K562 (cell line): Measurements from ENCODE around the gene IL23R. TPM values are rescaled to one million over a fixed set of nuclear protein-coding genes. Genes with fewer than 3 reads are reported as not detected.

Experiments used
- ATAC-seq: fragments of 200-7000 bp; cut with Tn5 transposase; 3 replicates; pipeline ENCODE4 v1.9.1; 2020; ENCODE audit warnings: moderate library complexity
- BruUV-seq: library from RNA; stranded (reverse); fragments of 400-500 nt; replicated peaks from 2 replicates; lab custom pipeline; 2021; lab: Mats Ljungman, UMichigan
- CTCF ChIA-PET: fragments of 300-600 bp; formaldehyde crosslinking; extraction: SDS; loops from one replicate; lab custom pipeline; 2021; ENCODE audit warnings: low intra/inter-chr PET ratio; lab: Yijun Ruan, JAX
- POLR2A ChIA-PET: fragments of 300-600, 350-650 bp; sonication (Branson Sonifier 250); formaldehyde crosslinking; extraction: SDS; loops from one replicate; lab custom pipeline; 2021; ENCODE audit warnings: antibody characterized with exemption, inconsistent platforms; lab: Yijun Ruan, JAX
- DNase-seq, 4 experiments: peaks; one replicate each; pipeline versions ENCODE4 v3.0.0 to v3.0.0-alpha.2; 2011 to 2018; ENCODE audit warnings: low spot score in 3 of 4, mixed read lengths in 3 of 4; ENCODE audit errors: extremely low read depth in 1 of 4
- FAIRE-seq: peaks from 2 replicates; lab custom pipeline; 2011; peaks lifted over from hg19 to GRCh38; lab: Jason Lieb, UNC
- H2AFZ ChIP-seq: 2 replicates; pipeline ENCODE4 v1.6.0; 2011; ENCODE audit warnings: low read depth, low read length, control low read depth, inconsistent platforms
- H3K27ac ChIP-seq: fragments of 200-600 bp; 3 replicates; pipeline ENCODE4 v1.8.0; 2011; ENCODE audit warnings: low read depth, mild to moderate bottlenecking, control low read depth, inconsistent platforms, low read length, moderate library complexity, mixed read lengths; ENCODE audit errors: extremely low read depth
- H3K27me3 ChIP-seq, 2 experiments: fragments of 300-600 bp in 1 of 2; 2 replicates in 1 of 2; 3 replicates in 1 of 2; pipeline versions ENCODE4 v1.6.0 to v1.8.0; 2011; ENCODE audit warnings: inconsistent platforms in 2 of 2, low read length in 2 of 2, mild to moderate bottlenecking in 1 of 2, mixed read lengths in 1 of 2, moderate library complexity in 1 of 2; ENCODE audit not compliant: control insufficient read depth in 2 of 2, insufficient read depth in 2 of 2
- H3K36me3 ChIP-seq: fragments of 300-600 bp; 3 replicates; pipeline ENCODE4 v1.8.0; 2011; ENCODE audit warnings: mild to moderate bottlenecking, low read length, inconsistent platforms; ENCODE audit not compliant: control insufficient read depth, insufficient read depth
- H3K4me1 ChIP-seq, 2 experiments: fragments of 200-600 bp in 1 of 2; replicated peaks in 1 of 2; 2 replicates in 1 of 2; 3 replicates in 1 of 2; pipeline versions ENCODE4 v1.5.1 to v1.8.0; 2011; ENCODE audit warnings: inconsistent platforms in 2 of 2, low read length in 2 of 2, mild to moderate bottlenecking in 1 of 2, mixed read lengths in 1 of 2, moderate library complexity in 1 of 2; ENCODE audit not compliant: control insufficient read depth in 2 of 2, insufficient read depth in 2 of 2
- H3K4me2 ChIP-seq: 2 replicates; pipeline ENCODE4 v1.6.1; 2011; ENCODE audit warnings: low read length, control low read depth, inconsistent platforms, mixed read lengths; ENCODE audit not compliant: insufficient read depth
- H3K4me3 ChIP-seq: fragments of 200-600 bp; sonication (generic), shearing (Covaris generic); 2 replicates; pipeline ENCODE4 v1.5.1; 2016; ENCODE audit warnings: control low read depth, inconsistent platforms
- H3K79me2 ChIP-seq: fragments of 200-600 bp; 3 replicates; pipeline ENCODE4 v1.8.0; 2011; ENCODE audit warnings: low read length, inconsistent platforms; ENCODE audit not compliant: control insufficient read depth, insufficient read depth
- H3K9ac ChIP-seq, 2 experiments: 2 replicates each; pipeline versions ENCODE4 v1.6.0 to v1.6.1; 2011; ENCODE audit warnings: low read depth in 2 of 2, low read length in 2 of 2, control low read depth in 1 of 2, inconsistent platforms in 1 of 2, mild to moderate bottlenecking in 1 of 2, mixed read lengths in 1 of 2; ENCODE audit not compliant: insufficient read depth in 1 of 2
- H3K9me1 ChIP-seq: one replicate; pipeline ENCODE4 v1.6.0; 2011; ENCODE audit warnings: inconsistent platforms, mild to moderate bottlenecking, low read length, moderate library complexity; ENCODE audit not compliant: control insufficient read depth, insufficient read depth
- H3K9me3 ChIP-seq: replicated peaks from 2 replicates; pipeline ENCODE4 v1.5.1; 2011; ENCODE audit warnings: low read depth, low read length, inconsistent platforms; ENCODE audit not compliant: control insufficient read depth, insufficient read depth
- H4K20me1 ChIP-seq: replicated peaks from 2 replicates; pipeline ENCODE4 v1.6.1; 2011; ENCODE audit warnings: low read length, inconsistent platforms, mixed read lengths; ENCODE audit not compliant: control insufficient read depth, insufficient read depth
- ADNP ChIP-seq: fragments of 200-800 bp; sonication (Bioruptor generic); IDR thresholded peaks from 2 replicates; pipeline ENCODE4 v1.6.1; 2016; ENCODE audit warnings: missing genetic modification characterization, missing compliant biosample characterization
- CBFA2T2 ChIP-seq: fragments of 450-650 bp; conservative IDR thresholded peaks from 2 replicates; pipeline ENCODE4 v1.6.1; 2017; ENCODE audit warnings: mild to moderate bottlenecking
- CBFA2T3 ChIP-seq: fragments of 450-650 bp; IDR thresholded peaks from 2 replicates; pipeline ENCODE4 v1.6.1; 2017
- GATAD2B ChIP-seq: fragments of 450-650 bp; IDR thresholded peaks from 2 replicates; pipeline ENCODE4 v1.6.1; 2017; ENCODE audit warnings: mild to moderate bottlenecking, borderline replicate concordance
- IRF2 ChIP-seq: sonication (generic); formaldehyde crosslinking; IDR thresholded peaks from 2 replicates; pipeline ENCODE4 v1.8.1; 2022; ENCODE audit warnings: mild to moderate bottlenecking, missing genetic modification reagents
- KDM1A ChIP-seq, 2 experiments: fragments of 450-650 bp; IDR thresholded peaks; 2 replicates each; pipeline ENCODE4 v1.6.1; 2016; ENCODE audit warnings: mild to moderate bottlenecking in 2 of 2
- MEIS2 ChIP-seq: fragments of 450-650 bp; IDR thresholded peaks from 2 replicates; pipeline ENCODE4 v1.6.1; 2014; ENCODE audit warnings: mild to moderate bottlenecking; ENCODE audit not compliant: partially characterized antibody
- NCOR1 ChIP-seq: fragments of 450-650 bp; IDR thresholded peaks from 2 replicates; pipeline ENCODE4 v1.6.1; 2016; ENCODE audit warnings: mild to moderate bottlenecking, moderate library complexity
- SOX6 ChIP-seq: fragments of 450-650 bp; IDR thresholded peaks from 2 replicates; pipeline ENCODE4 v1.6.1; 2014; ENCODE audit warnings: mild to moderate bottlenecking
- TCF3 ChIP-seq: sonication (generic); formaldehyde crosslinking; IDR thresholded peaks from 2 replicates; pipeline ENCODE4 v1.4.0; 2020; ENCODE audit warnings: mild to moderate bottlenecking, missing genetic modification reagents
- TEAD4 ChIP-seq, 2 experiments: sonication (generic) in 1 of 2; formaldehyde crosslinking in 1 of 2; IDR thresholded peaks; 2 replicates each; pipeline versions ENCODE4 v1.6.1 to v1.8.0; 2012 to 2022; ENCODE audit warnings: borderline replicate concordance in 1 of 2, inconsistent platforms in 1 of 2, low read length in 1 of 2, mild to moderate bottlenecking in 1 of 2, missing genetic modification reagents in 1 of 2
- ZFX ChIP-seq: sonication (generic); formaldehyde crosslinking; IDR thresholded peaks from 2 replicates; pipeline ENCODE4 v1.8.0; 2022; ENCODE audit warnings: mild to moderate bottlenecking, missing genetic modification reagents, moderate library complexity
- ZNF644 ChIP-seq: fragments of 200-800 bp; sonication (Bioruptor generic); IDR thresholded peaks from 2 replicates; pipeline ENCODE4 v1.6.1; 2016; ENCODE audit warnings: low read depth, missing genetic modification characterization, missing compliant biosample characterization
- WGBS: fragments of 100-300 bp; shearing (Covaris generic); methylation state at CpG from one replicate; pipeline ENCODE4 v1.1.6; 2016; ENCODE audit warnings: low coverage, mixed read lengths; ENCODE audit not compliant: insufficient coverage; ENCODE audit errors: missing lambda C conversion rate; 5-methylcytosine and 5-hydroxymethylcytosine counted together
- in situ Hi-C: fragments of 300-500 bp; cut with MboI; formaldehyde crosslinking; loops from 4 replicates; pipeline ENCODE4 v1.15.0; 2018; ENCODE audit warnings: inconsistent platforms, mixed read lengths
- intact Hi-C: fragments of 100-400 bp; cut with micrococcal nuclease; formaldehyde crosslinking; loops from 2 replicates; pipeline ENCODE4 v1.14.2; 2022
- polyA plus RNA-seq, 8 experiments: library from polyadenylated mRNA; depleted of rRNA in 4 of 8; stranded (reverse) in 5 of 8; unstranded in 3 of 8; fragments of >200 nt; fragmentation: Nextera tagmentation in 2 of 8; fragmentation: Illumina TruSeq in 1 of 8; extraction: Ambion mirVana in 2 of 8; extraction: Trizol in 1 of 8; gene quantifications; 2 replicates each; pipeline versions ENCODE4 v1.2.1 to v1.2.3, GENCODE V29; 2011 to 2014; ENCODE audit warnings: inconsistent platforms in 1 of 8, missing spikeins in 1 of 8
- total RNA-seq, 7 experiments: library from RNA; depleted of rRNA in 6 of 7; stranded (reverse); fragments of >200 nt in 6 of 7; fragmentation: Illumina TruSeq in 2 of 7; extraction: Trizol in 2 of 7; gene quantifications; 2 replicates each; pipeline versions ENCODE4 v1.2.1 to v1.2.3, GENCODE V29; 2011 to 2021; ENCODE audit warnings: low replicate concordance in 1 of 7
- TF ChIP-seq, protein P1 (sequence below): fragments of 250-450 bp; sonication (Bioruptor Pico); IDR thresholded peaks from 2 replicates; pipeline ENCODE4 v1.5.0; 2021; ENCODE audit warnings: mild to moderate bottlenecking, moderate library complexity
- TF ChIP-seq, protein P2 (sequence below): fragments of 250-450 bp; sonication (Bioruptor Pico); IDR thresholded peaks from 2 replicates; pipeline ENCODE4 v1.8.0; 2021; ENCODE audit warnings: mild to moderate bottlenecking, moderate library complexity
- TF ChIP-seq, protein P3 (sequence below): fragments of 450-650 bp; formaldehyde crosslinking; IDR thresholded peaks from 2 replicates; pipeline ENCODE4 v1.4.0; 2020; ENCODE audit warnings: mild to moderate bottlenecking, moderate library complexity

The IL23R gene
- total and polyA plus RNA-seq, 9 of the 15 experiments (the other 6 are each of a cell fraction or from before 2014, with no cell fraction given), result 4.4 to 52.7 (median 22.8) TPM

DNA sequence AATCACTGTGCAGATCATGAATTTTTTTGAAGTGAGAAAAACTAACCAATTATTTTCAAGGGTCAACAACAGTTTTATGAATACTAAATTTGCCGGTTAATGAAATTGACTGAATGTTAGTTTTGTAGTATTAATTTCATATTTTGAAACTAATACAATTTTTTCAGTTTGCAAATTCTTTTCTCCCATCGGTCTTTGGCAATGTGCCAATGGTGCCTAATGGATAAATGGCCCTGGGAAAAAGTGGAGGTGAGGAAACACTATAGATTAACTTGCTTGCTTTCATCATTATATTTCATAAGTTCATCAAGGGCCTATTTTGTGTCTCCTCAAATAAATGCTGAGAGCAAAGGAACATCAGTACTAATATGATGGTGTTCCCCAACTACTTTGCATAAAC lies 35.6 kb upstream of the IL23R start (continued):
- TF ChIP-seq, protein P1, sequence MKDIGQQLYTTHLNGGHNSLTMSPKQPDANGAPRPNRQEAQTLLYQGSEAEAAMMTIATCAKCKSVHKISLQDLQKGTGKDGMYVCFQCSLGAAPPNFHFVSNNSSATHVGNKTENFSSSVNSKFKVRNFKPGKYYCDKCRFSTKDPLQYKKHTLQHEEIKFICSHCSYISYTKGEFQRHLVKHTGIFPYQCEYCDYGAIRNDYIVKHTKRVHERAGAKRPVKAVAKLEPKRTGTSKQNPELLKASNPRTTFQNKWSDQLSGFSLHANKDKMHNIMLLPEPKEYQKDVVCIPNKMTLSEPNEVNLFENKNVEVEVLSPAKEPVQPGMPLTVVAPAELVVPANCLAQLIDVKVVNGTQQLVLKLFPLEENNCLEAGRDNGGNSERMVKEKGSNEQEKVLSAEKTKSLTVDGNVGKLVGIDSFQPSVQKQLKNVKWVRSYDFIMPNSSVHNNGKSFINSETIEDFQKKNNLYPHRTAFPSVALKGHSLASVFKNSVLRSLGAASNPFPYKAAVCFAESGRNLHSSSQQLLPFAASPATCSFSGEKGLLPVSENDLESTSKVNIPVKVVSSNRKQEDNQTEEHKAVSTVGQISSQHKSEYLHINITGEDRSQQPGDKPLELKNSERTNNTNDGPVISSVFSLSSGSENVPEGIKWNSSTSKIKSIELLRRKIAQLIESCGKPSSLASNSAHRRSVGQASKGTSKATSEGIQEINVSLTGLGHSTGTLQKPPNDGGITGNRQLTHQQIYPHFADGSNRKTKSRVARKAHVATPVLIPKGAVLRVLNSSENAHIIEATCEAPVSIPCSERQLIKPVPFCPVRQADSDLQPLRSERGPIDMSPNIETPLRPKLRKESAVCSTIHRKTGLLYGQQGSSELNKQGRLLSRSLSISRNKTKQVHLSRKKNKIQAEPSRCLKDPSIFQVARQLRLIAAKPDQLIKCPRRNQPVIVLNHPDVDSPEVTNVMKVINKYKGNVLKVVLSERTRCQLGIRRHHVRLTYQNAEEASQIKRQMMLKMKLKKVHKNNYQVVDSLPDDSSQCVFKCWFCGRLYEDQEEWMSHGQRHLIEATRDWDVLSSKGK, result no peak

DNA sequence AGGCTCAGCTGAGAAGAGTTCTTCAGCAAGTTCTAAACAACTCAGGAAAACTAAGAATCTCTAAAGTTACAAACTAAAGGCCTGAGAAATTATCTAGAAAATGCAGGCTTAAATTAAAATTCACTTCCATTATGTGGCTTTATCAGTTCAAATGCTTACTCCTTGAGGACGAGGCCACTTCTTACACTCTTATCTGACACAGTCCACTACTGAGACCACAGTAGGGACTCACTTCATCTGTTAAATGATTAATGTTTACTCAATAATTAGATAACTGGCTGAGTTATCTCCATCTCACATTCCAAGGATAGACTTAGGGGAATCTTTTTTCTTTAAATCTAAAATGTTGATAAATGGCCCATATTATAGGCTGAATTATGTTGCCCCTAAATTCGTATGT lies 33.1 kb upstream of the IL23R start:
- Histone ChIP-seq H4K20me1 (no peaks in the 10 kb centered on the region), H3K36me3 (no peaks in the 10 kb centered on the region), H3K27me3 (no peaks in the 10 kb centered on the region), H3K9me3 (no peaks in the 10 kb centered on the region; the same call in 1 of the 2 replicates), H3K4me1 (peaks cover 0 to 13% of the 10 kb centered on the region in 2 experiments; a peak in 3 of 5 replicates), H3K79me2 (no peaks in the 10 kb centered on the region), H3K9ac (no peak overlapping the region), H2AFZ (peak overlapping the region; percentile 35; the same call in 1 of the 2 replicates), H3K4me3 (no peak overlapping the region), H3K4me2 (no peak overlapping the region), H3K27ac (peak overlapping the region; percentile 2; the same call in 1 of the 3 replicates), H3K9me1 (no peaks in the 10 kb centered on the region)
- POLR2A ChIA-PET, result no interaction called here
- CTCF ChIA-PET, result no interaction called here
- in situ Hi-C loops, result no loop called here
- ATAC-seq (peak; percentile 66), DNase-seq (peak in 2 of 4 experiments; percentile 42 to 52), FAIRE-seq (peak; percentile 11)
- intact Hi-C loops, result no loop called here
- 6% methylated on average over 2 of the region's 2 CpGs for WGBS
- no TSS peak for BruUV-seq
- TF ChIP-seq SOX6, result peak; percentile 51
- TF ChIP-seq KDM1A (IDR thresholded peaks at IDR 0.05), result 0 out of 4 replicates have a peak, but pooled peaks of 1 of the 2 experiments have one; percentile 13
- no peak for TF ChIP-seq ZNF644 (tag)
- peak; percentile 29; the same call in 1 of the 2 replicates for TF ChIP-seq ZFX (CRISPR knock-in tag)
- TF ChIP-seq, protein P2, sequence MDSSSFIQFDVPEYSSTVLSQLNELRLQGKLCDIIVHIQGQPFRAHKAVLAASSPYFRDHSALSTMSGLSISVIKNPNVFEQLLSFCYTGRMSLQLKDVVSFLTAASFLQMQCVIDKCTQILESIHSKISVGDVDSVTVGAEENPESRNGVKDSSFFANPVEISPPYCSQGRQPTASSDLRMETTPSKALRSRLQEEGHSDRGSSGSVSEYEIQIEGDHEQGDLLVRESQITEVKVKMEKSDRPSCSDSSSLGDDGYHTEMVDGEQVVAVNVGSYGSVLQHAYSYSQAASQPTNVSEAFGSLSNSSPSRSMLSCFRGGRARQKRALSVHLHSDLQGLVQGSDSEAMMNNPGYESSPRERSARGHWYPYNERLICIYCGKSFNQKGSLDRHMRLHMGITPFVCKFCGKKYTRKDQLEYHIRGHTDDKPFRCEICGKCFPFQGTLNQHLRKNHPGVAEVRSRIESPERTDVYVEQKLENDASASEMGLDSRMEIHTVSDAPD (CRISPR knock-in tag), result no peak
- TF ChIP-seq ADNP (tag), result 0 out of 2 replicates have a peak, but pooled peaks have one; percentile 37
- TF ChIP-seq GATAD2B, result 0 out of 2 replicates have a peak, but pooled peaks have one; percentile 36
- peak; percentile 54 for TF ChIP-seq TCF3
- TF ChIP-seq CBFA2T3, result peak; percentile 79
- peak; percentile 80 for TF ChIP-seq TEAD4 (IDR thresholded peaks at IDR 0.05; ENCODE audit: low read length)
- no peak for TF ChIP-seq TEAD4 (CRISPR knock-in tag; IDR thresholded peaks at IDR 0.05; ENCODE audit: borderline replicate concordance)
- peak; percentile 24; the same call in 1 of the 2 replicates for TF ChIP-seq NCOR1
- peak; percentile 75 for TF ChIP-seq MEIS2
- TF ChIP-seq, protein P3, sequence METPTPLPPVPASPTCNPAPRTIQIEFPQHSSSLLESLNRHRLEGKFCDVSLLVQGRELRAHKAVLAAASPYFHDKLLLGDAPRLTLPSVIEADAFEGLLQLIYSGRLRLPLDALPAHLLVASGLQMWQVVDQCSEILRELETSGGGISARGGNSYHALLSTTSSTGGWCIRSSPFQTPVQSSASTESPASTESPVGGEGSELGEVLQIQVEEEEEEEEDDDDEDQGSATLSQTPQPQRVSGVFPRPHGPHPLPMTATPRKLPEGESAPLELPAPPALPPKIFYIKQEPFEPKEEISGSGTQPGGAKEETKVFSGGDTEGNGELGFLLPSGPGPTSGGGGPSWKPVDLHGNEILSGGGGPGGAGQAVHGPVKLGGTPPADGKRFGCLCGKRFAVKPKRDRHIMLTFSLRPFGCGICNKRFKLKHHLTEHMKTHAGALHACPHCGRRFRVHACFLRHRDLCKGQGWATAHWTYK, result 0 out of 2 replicates have a peak, but pooled peaks have one; percentile 53
- peak; percentile 65 for TF ChIP-seq CBFA2T2
- no peak for TF ChIP-seq IRF2 (CRISPR knock-in tag)
